Keratinocyte (primary cell): Measurements from ENCODE around the gene KIF18B.

Source experiments
- CTCF ChIP-seq, 3 experiments: IDR thresholded peaks in 1 of 3; conservative IDR thresholded peaks in 1 of 3; optimal IDR thresholded peaks in 1 of 3; 2 replicates in 2 of 3; 3 replicates in 1 of 3; pipeline versions ENCODE3 to v1.5.1; 2011; ENCODE audit warnings: low read length in 3 of 3, mild to moderate bottlenecking in 3 of 3, moderate library complexity in 2 of 3, control low read depth in 1 of 3, inconsistent platforms in 1 of 3; ENCODE audit not compliant: insufficient read depth in 2 of 3; ENCODE audit errors: extremely low read depth in 1 of 3
- EZH2 ChIP-seq: IDR thresholded peaks from one replicate; pipeline ENCODE4 v1.6.1; 2012; ENCODE audit warnings: inconsistent platforms, mild to moderate bottlenecking, low read length, moderate library complexity

GRCh38 chr17:44924107-44924544 lies 23.4 kb downstream of the KIF18B start:
- TF ChIP-seq EZH2 (no peak), CTCF (optimal IDR thresholded peaks at IDR 0.05 in 1 of 3, IDR thresholded peaks at IDR 0.05 in 1 of 3, conservative IDR thresholded peaks at IDR 0.05 in 1 of 3; ENCODE audit: extremely low read depth in 1 of 3, insufficient read depth in 2 of 3, low read length in 3 of 3) (no peak)
